GM08714 (cell line): ENCODE results near the gene TMEM125.

ENCODE experiments used
- H3K4me3 ChIP-seq: fragments of 200-500 bp; sonication (Bioruptor generic); 2 replicates; pipeline ENCODE4 v1.5.1; 2014; ENCODE audit warnings: mild to moderate bottlenecking, low read length, inconsistent platforms
- ZNF274 ChIP-seq: IDR thresholded peaks from 2 replicates; pipeline ENCODE4 v1.6.1; 2012; ENCODE audit warnings: mild to moderate bottlenecking, low read depth, low read length

Gene TMEM125

DNA sequence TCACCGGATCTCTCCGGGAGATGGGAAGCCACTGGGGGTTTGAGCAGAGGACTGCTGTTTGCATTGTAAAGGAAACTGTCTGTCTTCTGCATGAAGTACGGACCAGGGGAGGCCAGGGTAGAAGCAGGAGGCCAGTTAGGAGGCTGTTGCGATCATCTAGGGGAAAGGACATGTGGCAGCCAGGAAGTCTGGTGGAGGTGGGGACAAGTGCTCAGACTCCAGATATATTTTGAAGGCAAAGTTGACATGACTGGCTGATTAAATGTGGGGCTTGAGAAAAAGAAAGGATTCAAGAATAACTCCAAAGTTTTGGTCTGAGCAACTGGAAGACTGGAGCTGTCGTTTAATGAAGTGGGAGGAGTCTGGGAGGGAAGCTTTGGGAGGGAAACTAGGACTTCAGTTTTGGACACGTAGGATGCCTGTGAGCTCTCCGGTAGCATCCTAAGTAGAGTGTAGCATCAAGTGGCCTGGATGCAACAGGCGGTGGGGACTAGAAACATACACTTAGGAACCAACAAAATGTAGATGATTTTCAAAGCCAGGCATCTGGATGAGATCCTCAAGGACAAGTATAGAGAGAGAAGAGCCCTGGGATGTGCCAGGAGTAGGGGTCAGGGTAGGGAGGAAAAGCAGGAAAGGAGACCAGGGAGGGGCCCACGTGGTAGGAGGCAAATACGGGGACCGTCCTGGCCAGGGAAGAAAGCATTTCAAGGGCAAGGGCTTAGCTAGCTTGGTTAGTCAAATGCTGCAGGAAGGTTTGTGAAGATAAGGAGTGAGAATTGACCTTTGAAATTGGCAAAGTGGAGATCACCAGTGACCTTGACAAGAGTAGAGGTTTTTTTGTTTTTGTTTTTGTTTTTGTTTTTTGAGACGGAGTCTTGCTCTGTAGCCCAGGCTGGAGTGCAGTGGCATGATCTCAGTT lies 19.3 kb downstream of the TMEM125 start:
- H3K4me3 ChIP-seq: no peak overlapping the region
- TF ChIP-seq ZNF274: no peak

- no peak overlapping the region for H3K4me3 ChIP-seq
- no peak for TF ChIP-seq ZNF274
These were observed 22.4 kb downstream of the TMEM125 start for GRCh38 chr1:43292216-43292615.

DNA sequence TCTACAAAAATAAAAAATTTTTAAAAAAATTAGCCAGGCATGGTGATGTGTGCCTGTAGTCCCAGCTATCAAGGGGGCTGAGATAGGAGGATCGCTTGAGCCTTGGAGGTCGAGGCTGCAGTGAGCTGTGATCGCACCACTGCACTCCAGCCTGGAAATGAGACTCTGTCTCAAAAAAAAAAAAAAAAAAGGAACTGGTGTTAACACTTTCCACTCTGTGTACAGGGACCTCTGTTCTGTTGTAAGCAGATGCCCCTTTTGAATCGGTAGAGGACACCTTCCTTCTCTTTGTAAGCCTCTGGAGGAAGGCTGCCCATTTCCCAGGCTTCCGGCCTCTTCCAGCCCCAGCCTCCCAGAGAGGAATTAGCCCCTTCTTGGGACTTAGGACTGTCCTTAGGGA lies 22.9 kb downstream of the TMEM125 start:
- no peak for TF ChIP-seq ZNF274

DNA sequence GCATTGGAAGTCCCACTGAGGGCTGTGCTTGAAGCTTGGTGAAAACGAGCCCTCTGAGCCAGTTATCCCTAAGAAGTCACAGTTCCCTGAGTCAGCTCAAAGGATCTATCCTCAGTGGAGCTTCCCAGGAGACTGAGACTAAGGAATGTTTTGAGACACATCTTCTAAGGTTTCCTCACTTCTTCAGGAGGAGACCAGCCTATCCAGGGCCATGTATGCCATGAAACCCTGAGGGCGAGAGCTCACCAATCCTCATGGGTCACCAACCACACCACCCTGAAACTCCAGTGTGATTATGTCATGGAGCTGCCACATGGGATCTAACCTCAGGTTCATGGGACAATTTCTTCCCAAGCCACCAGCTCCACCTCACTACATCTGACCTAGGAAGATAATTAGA lies 23.4 kb downstream of the TMEM125 start:
- H3K4me3 ChIP-seq: no peak overlapping the region
- TF ChIP-seq ZNF274: no peak

More for the DNA sequence above, 22.9 kb downstream of the TMEM125 start:
- H3K4me3 ChIP-seq: no peak overlapping the region

- TF ChIP-seq ZNF274: no peak
- H3K4me3 ChIP-seq: no peak overlapping the region
These were observed 24.3 kb downstream of the TMEM125 start for GRCh38 chr1:43293896-43294760.

GRCh38 chr1:43294761-43295160 lies 25.0 kb downstream of the TMEM125 start:
- H3K4me3 ChIP-seq: no peak overlapping the region
- TF ChIP-seq ZNF274: no peak

DNA sequence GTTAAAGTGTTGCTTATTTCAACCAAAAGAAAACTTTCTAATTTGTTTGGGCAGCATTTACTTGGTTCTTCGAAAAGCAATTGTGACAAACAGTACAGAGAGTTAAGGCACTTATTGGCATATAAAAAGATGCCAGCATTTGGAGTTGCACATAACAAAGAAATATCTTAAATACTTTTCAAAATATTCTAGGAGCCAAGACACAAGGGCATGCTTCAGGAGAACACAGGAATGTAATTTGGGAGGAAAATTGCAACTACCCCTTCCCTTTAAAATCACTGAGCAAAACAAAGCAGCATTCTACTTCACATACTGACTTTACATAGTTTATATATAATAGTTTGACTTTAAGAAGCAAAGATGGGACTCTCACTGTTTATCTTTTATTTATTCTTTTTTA lies 26.4 kb downstream of the TMEM125 start:
- no peak overlapping the region for H3K4me3 ChIP-seq
- TF ChIP-seq ZNF274: no peak

DNA sequence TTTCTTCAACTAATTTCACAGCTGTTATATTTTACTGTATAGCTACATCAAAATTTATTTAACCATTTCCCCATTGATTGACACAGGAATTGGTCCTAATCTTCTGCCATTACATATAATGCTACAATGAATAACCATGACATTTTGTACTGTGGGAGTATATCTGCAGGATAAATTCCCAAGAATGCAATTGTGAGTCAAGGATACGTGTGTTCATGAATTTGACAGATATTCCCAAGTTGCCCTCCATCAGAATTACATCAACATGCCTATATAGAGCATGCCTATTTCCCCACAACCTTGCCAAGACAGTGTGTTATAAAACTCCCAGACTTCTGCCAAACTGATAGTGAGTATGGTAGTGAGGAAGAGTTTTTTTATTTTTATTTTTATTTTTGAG lies 28.3 kb downstream of the TMEM125 start:
- no peak overlapping the region for H3K4me3 ChIP-seq
- no peak for TF ChIP-seq ZNF274

DNA sequence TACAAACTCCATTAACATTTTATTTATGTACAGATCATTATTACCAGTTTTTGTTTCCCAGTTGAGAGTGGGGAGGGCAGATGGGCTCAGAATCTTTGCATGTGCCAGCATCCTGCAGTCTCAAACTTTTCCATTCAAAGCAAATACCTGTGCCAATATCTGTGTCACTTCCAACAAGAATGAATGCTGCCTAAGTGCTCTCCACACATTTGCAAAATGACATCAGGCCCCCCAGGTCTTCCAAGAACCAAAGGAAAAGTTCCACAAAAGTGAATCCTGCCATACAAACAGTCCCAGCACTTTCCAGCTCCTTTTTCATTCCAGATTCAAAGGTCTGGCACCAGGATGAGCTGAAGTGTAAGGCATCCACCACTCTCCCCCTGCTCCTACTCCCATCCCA lies 29.3 kb downstream of the TMEM125 start:
- no peak overlapping the region for H3K4me3 ChIP-seq
- no peak for TF ChIP-seq ZNF274

GRCh38 chr1:43300378-43301094 lies 30.8 kb downstream of the TMEM125 start, which contains the start of gene TIE1:
TIE1 (plus strand) TSS chr1:43300982; CDS start chr1:43301072, 90 bp downstream.
- H3K4me3 ChIP-seq: no peak within 1 kb of the TSS
- TF ChIP-seq ZNF274: no peak

DNA sequence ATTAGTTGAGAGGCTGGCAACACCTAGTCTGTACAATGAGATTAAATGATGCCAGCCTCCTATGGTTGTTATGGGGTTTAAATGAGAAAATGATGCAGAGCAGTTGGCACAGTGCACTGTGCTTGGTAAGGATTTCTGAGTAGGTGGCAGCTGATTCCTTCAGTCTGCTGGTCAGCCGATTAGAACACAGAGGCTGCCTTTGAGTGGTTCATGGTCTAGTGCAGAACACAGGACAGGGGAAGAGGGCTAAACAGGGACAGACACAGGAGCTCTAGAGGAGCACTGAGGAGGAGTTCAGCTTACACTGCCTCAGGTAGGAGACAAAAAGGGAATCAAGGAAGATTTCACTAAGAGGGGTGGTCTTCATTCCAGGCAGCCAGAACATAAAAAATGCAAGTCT lies 32.4 kb downstream of the TMEM125 start:
- TF ChIP-seq ZNF274: no peak
- H3K4me3 ChIP-seq: no peak overlapping the region

- no peak for TF ChIP-seq ZNF274
- H3K4me3 ChIP-seq: no peak overlapping the region
These were observed 33.1 kb downstream of the TMEM125 start for GRCh38 chr1:43302721-43303470.

DNA sequence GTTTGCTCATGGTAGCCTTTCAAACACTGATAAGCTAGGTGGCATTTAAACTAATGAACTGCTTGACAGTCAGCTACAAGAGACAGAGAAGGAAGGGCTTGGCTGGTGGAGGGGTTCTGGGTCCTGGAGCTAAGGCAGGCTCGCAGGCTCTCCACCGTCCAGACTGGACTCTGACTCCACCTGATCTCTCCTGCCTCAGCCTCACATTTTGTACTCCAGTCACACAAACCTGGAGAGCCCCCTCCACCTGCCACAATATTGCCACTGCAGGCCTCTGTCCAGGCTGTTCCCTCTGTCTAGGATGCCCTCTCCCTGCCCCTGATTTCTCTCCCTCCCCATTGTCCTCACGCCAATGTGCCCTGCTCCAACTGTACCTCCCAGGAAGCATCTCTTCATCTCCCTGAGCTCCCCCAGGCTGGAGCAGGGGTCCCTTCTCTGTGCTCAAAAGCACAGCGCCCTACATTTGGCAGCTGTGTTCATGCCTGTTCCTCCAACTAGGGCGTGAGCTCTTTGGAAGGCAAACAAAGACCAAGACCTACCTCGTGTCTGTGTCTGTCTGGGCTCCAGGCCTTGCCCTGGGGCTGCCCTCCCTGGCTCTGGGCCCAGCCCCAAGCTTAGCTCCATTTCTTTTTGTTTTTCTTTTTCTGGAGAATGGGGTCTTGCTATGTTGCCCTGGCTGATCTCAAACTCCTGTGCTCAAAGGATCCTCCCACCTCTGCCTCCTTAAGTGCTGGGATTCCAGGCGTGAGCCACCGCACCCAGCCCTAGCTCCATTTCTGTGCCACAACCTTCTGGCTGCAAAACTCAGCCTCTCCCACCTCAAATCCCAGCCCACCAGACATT lies 33.9 kb downstream of the TMEM125 start:
- H3K4me3 ChIP-seq: no peak overlapping the region
- no peak for TF ChIP-seq ZNF274

GRCh38 chr1:43304314-43304681 lies 34.5 kb downstream of the TMEM125 start:
- TF ChIP-seq ZNF274: no peak
- no peak overlapping the region for H3K4me3 ChIP-seq
